Stimulated activated naive CD4-positive, alpha-beta T cell treated with Interleukin-2 at 50 U/mL for 16 hours (primary cell): Measurements from ENCODE around the gene CDC42BPB.

ENCODE experiments used
- DNase-seq: peaks from one replicate; lab custom pipeline; 2025; lab: John Stamatoyannopoulos, UW

The CDC42BPB gene

DNA sequence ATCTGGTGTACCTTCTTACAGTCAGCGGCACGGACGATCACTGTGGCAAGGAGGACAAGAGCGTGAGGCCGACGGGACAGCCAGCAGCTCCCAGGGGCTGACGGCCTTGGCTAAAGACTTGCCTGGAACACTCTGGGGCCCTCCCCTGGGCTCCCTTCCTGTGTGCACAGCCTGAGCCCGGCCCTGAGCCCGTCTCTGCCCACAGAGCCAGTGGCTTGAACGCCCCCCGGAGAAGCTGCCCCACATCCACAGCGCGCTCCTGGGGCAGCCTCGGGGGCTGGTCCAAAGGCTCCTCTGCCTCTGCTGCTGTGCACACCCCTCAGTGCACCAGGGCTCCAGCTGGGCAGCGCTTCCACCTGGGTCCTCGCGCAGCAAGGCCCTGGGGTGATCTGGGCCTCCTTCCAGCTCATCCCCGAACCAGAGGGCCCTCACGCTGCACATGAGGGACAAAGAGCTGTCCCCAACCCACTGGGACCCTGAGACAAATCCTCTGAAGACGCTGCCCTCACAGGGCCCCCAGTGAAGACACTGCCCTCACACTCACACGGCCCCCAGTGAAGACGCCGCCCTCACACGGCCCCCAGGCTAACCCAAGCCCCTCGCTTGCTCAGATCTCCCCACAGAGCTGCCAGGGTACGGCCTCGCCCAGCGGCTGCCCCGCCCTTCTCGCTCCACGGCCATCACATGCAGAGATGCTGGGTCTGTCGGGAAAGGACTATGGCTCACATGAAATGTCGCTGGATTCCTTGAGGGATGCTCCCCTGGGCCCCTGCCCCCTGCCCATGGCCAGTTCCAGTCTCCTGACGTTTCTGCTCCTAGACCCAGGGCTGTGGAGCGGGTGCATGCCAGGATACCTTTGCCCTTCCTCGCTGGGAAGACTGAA lies 112.7 kb downstream of the CDC42BPB start:
- DNase-seq: no peak

DNA sequence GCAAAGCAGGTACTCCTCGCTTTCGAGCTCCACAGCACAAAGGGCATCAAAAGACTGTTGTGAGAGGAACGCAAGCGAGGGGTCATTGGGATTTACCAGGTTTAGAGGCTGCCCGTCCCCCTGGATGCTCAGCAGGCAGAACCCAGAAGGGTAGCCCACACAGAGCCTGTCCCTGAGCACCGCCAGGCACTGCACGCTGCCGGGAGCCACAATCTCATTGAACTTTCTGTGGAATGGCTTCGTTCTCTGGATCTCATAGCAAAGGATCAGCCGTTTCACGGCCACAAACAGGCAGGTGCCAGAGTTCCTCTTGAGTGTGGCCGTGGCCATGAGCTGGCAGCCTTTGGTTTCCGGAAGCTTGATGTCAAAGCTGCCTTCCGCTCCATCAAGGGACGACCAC lies 113.4 kb downstream of the CDC42BPB start:
- no peak for DNase-seq

DNA sequence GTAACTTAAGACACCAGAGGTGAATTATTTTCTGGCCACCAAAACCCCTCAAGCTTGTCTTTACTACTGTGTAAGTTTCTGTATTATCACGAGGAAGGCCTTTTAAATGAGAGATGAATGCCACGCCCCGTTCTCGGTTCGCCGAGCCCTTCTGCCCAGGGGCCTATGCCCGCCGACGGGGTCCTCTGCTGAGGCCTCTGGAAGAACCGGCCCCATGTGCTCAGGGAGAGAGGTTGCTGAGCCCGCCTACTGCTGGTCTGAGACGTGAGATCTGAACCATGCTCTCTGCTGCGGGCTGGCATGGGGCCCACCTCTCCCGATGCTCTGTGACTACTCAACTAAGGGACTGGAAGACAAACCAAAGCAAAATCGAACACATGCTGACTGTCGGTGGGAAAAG lies 113.9 kb downstream of the CDC42BPB start:
- DNase-seq: no peak

DNA sequence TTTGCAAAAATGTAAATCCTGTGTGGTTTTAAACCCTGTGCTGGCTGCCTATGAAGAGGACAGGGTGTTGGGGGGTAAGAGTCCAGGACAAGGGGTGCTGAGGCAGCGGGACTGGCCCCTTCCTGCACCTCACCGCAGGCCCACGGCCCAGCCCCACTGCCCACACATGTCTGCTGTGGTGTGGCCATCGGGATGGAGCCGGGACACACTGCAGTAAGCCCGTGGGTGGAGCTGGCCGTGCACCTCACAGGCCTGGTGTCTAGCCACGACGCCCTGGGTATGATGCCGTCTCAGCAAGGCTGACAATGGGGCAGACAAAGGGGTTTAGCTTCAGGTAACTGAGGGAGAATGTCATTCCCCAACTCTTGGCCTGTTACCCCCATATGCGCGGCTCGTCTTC lies 115.3 kb downstream of the CDC42BPB start:
- no peak for DNase-seq

DNA sequence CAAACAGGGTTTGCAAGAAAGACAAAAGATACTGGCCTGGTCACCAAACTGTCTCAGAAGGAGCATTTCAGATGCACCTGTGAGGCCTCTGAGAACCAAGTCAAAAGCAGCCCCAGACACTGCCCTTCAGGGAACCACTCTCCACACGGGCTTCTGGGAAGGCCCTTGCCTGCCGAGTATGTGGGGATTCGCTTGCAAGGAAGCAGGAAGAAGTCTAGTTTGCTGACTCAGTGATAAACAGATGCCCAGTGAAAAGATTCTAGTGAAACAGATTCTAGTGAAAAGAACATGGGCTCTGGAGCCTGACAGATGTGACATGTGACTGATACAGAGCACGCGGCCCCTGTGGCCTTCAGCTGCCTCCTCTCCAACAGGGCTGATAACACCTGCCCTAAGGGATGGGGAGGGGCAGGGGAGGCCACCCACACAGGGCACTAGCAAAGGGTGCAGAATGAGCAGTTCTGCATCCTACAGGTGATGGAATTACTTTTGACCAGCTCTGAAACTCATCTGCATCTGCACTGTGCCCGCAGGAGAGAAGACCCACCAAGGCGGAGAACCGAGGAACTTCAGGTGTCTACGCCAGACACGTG lies 115.8 kb downstream of the CDC42BPB start:
- DNase-seq: no peak

DNA sequence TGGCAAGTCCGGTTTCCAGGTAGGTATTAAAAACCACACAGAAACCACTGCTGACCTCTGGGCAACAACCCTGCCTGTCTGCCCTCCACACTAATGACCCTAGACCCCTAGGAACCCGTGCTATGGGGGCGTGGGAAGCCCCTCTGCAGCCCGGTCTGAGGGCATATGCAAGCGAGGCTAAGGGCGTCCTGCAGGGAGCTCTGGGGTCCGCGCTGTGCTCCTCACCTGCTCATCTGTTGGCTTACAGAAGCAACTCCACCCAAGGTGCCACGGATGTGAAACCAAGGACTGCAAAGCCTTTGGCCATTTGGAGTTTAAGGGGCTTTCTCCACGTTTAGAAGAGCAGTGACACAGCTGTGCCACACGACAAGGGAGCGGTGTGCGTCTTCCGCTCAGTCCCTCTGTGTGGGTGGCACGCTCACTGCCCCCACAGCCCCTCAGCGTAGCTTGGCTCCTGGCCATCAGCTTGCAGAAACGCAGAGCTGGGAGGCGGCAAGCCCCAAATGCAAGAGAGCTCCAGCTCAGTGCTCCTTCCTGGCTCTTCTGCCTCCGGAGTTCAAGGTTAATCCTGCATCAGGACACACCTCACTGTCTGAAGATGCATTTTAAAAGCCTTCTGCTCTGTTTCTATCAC lies 116.5 kb downstream of the CDC42BPB start:
- no peak for DNase-seq

DNA sequence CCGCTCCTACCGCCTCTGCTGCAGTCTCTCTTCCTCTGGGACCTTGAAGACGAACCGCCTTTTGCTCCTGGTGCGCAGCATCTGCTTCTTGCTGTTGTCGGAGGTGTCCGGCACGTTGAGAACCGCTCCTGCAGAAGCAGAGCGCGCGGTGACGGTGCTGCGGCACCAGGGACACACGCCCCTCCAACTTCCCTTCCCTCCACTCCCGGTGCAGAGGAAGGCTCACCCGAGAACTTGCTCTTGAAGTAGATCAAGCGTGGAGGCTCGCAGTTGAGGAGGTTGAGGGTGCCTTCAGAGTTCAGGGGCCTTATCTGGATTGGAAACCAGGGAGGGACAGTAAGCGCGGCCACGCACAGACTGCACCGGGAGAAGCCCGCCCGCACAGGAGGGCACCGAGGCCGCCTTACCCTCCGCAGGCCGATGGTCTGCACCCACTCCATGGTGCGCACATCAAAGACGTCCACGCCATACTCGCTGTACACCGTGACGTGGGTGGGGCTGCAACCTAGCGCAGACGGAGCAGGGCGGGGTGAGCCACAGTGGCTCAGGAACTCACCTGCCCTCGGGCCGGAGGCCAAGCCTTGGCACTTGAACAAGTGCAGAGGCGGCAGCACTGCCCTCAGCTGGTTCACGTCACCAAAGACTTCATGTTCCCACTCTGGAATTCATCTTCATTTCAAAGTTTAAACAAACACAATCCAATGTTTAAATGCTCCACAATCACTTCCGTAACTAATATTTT lies 117.4 kb downstream of the CDC42BPB start:
- DNase-seq: no peak

DNA sequence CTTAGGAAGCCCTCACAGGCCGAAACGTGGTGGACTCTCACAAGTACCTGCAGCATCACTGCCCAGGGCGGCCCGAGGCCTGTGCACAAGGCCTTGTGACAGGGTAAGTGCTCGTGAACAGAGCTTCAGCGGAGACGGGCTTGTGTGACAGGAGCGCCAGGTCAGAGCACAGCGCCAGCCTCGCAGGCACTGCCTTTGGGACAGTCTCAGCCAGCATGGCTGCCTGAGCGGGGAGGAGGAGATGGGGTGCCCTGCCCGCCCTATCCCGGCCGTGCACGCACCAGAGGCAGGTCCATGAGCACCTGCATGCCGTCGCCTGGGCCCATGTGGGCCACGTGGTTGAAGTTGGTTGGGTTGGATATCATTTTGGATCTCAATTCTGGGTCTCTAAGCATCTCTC lies 118.0 kb downstream of the CDC42BPB start:
- DNase-seq: no peak

DNA sequence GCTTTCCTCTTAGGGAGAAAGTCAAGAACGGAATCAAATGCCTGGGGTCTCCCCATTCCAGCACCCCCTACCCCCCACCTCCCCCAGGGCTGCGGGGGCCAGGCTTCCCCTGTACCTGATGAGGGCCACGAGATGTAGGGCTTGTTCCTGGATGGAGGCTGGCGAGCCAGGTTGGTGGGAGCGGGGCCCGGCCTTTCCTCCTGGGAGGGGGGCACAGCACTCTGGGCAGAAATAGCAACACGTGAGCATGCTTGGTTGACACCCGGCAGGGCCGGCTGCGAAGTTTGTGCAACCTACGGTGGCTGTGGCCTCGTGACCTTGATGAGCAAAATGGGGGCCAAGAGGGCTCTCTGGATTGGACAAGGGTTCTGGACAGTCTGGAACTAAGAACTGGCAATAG lies 119.2 kb downstream of the CDC42BPB start:
- DNase-seq: no peak

DNA sequence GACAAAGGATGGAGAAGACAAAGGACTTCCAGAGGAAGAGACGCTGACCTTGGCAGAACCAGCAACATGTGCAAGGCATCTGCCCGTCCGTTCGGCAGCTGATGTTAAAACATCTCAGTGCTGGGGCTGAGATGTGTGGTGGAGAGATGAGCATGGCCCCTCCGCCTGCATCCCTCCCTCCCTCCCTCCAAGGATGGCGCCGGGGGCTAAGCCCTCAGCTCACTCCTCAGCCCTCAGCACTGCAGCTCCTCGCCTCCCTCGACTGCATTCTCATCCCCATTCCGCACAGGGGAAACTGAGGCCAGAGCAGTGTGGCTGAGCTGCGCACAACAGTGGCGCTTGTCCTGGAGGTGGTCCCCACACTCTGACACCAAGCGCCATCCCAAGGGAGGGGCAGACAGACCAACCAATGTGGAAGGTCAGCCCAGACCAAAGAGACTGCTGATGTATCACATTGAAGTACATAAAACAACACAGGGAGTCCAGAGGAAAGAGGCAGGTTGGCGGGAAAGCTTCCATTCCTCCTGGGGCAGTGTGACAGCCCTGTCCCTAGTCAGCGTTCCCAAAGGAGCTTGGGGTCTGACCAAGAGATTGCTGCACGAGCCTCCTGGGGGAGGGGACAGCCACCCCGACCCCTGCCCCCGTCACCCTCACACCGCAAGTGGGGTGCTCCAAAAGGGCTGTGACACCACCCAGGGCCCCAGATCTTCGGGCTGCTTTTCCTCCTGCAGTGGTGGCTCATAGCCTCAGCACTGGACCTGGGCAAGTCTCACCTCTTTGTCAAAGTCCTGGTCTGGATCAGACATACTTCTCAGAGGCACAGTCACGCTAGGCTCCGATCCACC lies 119.8 kb downstream of the CDC42BPB start:
- no peak for DNase-seq

DNA sequence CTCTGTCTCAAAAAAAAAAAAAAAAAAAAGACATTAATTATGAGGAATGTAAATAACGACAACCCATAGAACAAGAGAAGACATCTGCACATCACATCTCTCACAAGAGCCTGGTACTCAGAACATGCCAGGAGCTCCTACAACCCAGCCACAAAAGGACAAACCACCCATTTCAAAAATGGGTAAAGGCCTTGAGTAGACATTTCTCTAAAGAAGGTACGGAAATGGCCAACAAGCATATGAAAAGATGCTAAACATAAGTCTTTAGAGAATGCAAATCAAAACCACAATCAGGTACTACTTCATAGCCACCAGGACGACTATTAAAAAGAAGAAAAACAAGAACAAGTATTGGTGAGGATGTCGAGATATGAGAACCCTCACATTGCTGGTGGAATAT lies 121.6 kb downstream of the CDC42BPB start:
- DNase-seq: no peak

DNA sequence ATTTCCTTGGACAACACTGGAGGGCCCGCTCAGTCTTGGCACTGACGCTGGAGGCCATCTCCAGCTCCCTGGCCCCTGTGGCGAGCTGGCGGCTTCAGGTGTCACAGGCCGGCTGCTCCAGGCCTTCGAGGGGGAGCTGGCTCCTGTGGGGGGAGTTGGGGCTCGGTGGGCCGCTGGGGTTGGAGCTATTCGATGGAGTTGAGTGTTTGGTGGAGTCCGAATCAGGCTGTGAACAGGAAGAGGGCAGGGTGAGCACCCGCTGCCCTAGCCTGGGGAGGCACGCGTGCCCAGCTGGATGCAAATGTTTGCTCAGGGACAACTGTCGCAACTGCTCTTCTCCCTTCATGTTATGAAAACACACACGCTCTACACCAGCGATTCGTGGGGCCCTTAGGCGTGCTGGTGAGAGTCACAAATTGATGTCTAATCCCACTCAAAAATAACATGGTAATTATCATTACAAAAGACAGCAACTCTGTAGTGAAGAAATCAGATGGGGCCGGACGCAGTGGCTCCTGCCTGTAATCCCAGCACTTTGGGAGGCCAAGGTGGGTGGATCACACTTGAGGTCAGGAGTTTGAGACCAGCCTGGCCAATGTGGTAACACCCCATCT lies 123.6 kb downstream of the CDC42BPB start:
- no peak for DNase-seq

DNA sequence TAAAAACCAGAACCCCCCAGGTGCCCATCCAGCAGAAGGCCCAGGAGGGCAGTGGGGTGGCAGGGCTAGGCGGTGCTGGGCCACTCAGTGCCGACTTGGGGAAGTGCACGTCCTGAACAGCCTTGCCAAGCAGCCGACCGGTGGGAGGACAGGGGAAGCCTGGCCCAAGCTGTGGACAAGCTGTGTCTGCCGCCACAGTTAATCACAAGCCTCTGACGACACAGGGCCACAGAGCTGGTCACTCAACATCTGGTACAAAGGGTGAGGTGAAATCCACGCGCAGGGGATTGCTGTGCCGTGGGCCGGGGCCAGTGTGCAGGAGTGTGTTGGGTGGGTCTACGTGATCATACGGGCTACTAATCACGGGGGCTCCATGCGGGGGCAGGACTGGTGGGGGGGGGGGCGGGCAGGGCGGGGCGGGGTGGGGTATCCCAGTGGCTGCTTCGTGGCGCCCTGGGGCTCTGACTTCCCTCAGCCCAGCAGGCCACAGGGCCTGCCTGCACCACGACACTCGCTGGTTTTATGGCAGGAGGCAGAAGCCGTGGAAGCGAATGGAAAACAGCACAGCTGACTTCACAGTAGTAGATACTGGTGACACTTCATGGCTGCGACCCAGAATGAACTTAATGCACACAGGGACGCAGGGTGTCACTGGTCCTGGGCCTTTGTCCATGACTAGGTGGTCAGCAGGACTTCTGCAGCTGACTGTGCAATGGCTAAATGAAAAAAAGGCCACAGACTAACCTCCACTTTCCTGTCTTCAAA lies 124.7 kb downstream of the CDC42BPB start:
- DNase-seq: no peak

DNA sequence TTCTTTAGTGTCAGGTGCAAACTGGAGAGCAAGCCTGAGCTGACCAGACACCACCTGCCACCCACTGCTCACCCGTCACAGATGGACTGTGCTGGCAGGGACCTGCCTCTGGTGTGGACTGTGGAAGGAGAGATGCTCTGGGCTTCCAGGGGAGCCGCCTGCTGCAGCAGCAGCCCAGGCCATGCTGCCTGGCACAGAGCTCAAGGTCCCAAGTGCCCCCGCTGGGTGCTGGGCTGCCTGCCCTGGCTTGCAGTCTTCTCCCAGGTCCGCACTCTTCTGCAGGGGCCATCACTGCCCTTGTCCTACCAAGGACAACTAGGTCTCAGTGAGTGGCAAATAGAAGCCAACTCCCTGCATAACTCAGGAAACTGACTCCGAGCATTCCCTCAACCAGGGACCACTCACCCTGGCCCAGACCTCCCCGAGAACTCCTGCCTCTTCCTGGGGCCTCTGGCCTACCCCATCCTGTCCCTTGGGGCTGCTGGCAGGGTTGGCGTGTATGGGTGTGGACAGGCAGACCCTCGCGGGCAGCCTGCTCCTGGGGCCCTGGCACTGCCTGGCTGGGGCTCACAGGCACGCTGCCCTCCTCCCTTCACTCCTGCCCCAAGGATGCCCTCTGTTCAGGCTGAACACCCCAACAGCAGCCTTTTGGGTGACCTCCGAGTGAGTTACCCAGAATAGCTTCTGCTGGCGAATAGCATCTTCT lies 125.6 kb downstream of the CDC42BPB start:
- no peak for DNase-seq

DNA sequence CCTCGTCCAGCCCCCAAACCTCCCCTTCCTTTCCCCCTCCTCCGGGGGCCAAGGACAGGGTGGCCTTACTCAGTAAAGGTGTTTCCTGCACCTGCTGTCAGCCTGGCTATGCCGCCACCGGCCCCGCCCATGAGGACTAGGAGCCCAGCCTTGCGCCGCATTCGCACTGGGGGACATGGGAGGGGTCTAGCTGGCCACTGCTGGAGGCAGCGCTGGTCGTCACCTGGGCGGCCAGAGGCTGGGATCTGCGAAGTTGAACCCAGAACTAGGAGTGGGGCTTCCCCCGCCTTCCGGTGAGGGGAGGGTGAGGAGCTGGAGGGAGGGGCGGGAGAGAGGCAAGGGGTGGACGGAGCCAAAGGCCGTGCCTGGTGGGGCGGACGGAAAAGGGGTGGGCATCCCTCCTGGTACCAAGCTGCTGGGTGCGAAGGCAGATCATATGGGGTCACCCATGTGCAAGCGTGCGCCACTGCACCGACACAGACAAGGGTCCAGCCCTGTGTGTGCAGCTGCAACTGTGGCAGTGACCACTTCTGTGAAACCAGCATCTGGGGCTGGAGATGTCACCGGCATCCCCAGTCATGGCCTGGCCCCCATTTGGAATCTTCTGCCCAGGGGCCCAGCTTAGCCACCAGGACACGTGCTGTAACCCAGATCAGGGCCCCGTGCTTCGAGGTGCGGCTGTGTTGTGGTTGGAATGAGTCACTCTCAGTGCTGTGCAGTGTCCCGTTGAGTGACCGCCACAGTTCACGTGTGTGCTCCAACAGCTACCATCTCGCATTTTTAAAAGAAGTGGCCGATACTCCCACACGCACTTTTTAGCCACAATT lies 126.4 kb downstream of the CDC42BPB start:
- no peak for DNase-seq

DNA sequence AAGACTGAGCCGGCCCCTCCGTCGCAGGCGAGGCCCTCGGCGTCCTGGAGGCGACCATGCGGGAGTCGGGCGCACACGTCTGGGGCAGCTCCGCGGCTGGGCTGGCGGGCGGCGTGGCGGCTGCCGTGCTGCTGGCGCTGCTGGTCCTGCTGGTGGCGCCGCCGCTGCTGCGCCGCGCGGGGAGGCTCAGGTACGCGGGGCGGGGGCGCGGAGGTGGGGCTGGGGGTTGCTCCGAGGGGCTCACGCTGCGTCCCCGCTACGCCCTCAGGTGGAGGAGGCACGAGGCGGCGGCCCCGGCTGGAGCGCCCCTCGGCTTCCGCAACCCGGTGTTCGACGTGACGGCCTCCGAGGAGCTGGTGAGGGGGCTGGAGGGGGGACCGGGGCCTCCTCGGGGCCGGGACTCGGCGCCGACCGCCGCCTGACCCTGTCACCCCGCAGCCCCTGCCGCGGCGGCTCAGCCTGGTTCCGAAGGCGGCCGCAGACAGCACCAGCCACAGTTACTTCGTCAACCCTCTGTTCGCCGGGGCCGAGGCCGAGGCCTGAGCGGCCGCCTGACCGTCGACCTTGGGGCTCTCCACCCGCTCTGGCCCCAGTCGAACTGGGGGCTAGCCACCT lies 127.1 kb downstream of the CDC42BPB start:
- DNase-seq: no peak

DNA sequence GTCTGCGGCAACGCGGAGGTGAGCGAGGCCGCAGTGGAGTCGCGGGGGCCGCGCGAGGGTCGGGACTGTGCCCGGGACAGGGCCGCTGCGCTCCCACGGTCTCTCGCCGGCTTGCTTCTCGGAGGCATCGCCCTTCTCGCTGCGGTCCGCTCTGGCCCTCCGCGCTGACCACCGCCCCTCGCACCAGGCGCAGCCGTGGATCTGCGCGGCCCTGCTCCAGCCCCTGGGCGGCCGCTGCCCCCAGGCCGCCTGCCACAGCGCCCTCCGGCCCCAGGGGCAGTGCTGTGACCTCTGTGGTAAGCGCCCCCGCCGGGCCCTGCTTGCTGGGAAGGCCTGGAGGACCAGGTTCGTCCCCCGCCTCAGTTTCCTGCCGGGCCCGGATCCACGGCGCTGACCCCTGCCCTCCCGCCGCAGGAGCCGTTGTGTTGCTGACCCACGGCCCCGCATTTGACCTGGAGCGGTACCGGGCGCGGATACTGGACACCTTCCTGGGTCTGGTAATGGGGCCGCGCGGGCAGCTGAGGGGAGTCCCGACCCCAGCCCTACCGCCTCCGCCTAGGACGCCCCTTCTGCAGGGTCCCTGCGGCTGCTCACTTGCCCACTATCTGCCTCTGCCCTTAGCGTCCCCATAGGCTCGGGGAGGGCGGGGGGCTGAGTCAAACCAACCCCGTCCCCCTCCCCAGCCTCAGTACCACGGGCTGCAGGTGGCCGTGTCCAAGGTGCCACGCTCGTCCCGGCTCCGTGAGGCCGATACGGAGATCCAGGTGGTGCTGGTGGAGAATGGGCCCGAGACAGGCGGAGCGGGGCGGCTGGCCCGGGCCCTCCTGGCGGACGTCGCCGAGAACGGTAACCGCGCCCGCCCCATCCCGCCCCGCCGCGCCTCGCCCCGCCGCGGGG lies 127.9 kb downstream of the CDC42BPB start:
- DNase-seq: no peak
